GM23338 (cell line): ENCODE measurements around the gene TNFSF12. TPM values are rescaled to one million over a fixed set of nuclear protein-coding genes. Genes with fewer than 3 reads are reported as not detected.

Experiments used
- ATAC-seq: fragments of 200-7000 bp; cut with Tn5 transposase; 3 replicates; pipeline ENCODE4 v1.9.1; 2020
- DNase-seq: peaks from one replicate; pipeline ENCODE4 v3.0.0-alpha.2; 2015; ENCODE audit warnings: low spot score
- H2AFZ ChIP-seq: fragments of 200-600 bp; sonication (generic); 2 replicates; pipeline ENCODE4 v1.8.0; 2016; ENCODE audit warnings: antibody characterized with exemption, mild to moderate bottlenecking, moderate library complexity
- H3F3A ChIP-seq: fragments of 200-600 bp; sonication (generic); replicated peaks from 2 replicates; pipeline ENCODE4 v1.8.0; 2017; ENCODE audit warnings: antibody characterized with exemption, mixed run types, low read depth
- H3K27ac ChIP-seq: fragments of 200-600 bp; sonication (generic); 2 replicates; pipeline ENCODE4 v1.6.1; 2016; ENCODE audit warnings: low read depth
- H3K27me3 ChIP-seq: fragments of 200-600 bp; sonication (generic); 2 replicates; pipeline ENCODE4 v1.8.0; 2016; ENCODE audit warnings: mild to moderate bottlenecking, mixed run types, moderate library complexity; ENCODE audit not compliant: insufficient read depth
- H3K36me3 ChIP-seq: fragments of 200-600 bp; sonication (generic); 2 replicates; pipeline ENCODE4 v1.8.0; 2016; ENCODE audit warnings: mild to moderate bottlenecking; ENCODE audit not compliant: insufficient read depth
- H3K4me1 ChIP-seq: fragments of 200-600 bp; sonication (generic); 2 replicates; pipeline ENCODE4 v1.8.0; 2016; ENCODE audit warnings: mild to moderate bottlenecking, moderate library complexity; ENCODE audit not compliant: insufficient read depth
- H3K4me2 ChIP-seq: fragments of 200-600 bp; sonication (generic); 2 replicates; pipeline ENCODE4 v1.7.1; 2017; ENCODE audit warnings: mixed run types
- H3K4me3 ChIP-seq: fragments of 200-600 bp; sonication (generic); 2 replicates; pipeline ENCODE4 v1.6.1; 2016; ENCODE audit warnings: mixed run types
- H3K79me2 ChIP-seq: fragments of 200-600 bp; sonication (generic); replicated peaks from 2 replicates; pipeline ENCODE4 v1.8.0; 2017; ENCODE audit warnings: mild to moderate bottlenecking; ENCODE audit not compliant: insufficient read depth
- H3K9me2 ChIP-seq: fragments of 200-600 bp; sonication (generic); 2 replicates; pipeline ENCODE4 v1.8.0; 2017; ENCODE audit not compliant: insufficient read depth
- H4K20me1 ChIP-seq: fragments of 200-600 bp; sonication (generic); replicated peaks from 2 replicates; pipeline ENCODE4 v1.8.0; 2017; ENCODE audit warnings: mild to moderate bottlenecking; ENCODE audit not compliant: insufficient read depth
- H3K27ac Mint-ChIP-seq: 2 replicates; pipeline ENCODE4 v1.8.0; 2020; ENCODE audit warnings: inconsistent platforms, mild to moderate bottlenecking, moderate library complexity, mixed read lengths
- H3K27me3 Mint-ChIP-seq: 3 replicates; pipeline ENCODE4 v1.8.0; 2022; ENCODE audit warnings: low read depth, mild to moderate bottlenecking, moderate library complexity, mixed read lengths, inconsistent platforms; ENCODE audit not compliant: insufficient read depth, poor library complexity
- H3K36me3 Mint-ChIP-seq: 3 replicates; pipeline ENCODE4 v1.8.0; 2021; ENCODE audit warnings: low read depth, mild to moderate bottlenecking, inconsistent platforms, moderate library complexity, mixed read lengths
- H3K4me1 Mint-ChIP-seq: 3 replicates; pipeline ENCODE4 v1.8.0; 2020; ENCODE audit warnings: mild to moderate bottlenecking, inconsistent platforms, mixed read lengths
- H3K4me3 Mint-ChIP-seq: 3 replicates; pipeline ENCODE4 v1.8.0; 2021; ENCODE audit warnings: moderate library complexity, mild to moderate bottlenecking, inconsistent platforms, mixed read lengths
- H3K9me3 Mint-ChIP-seq: 3 replicates; pipeline ENCODE4 v1.8.0; 2020; ENCODE audit warnings: moderate library complexity, mild to moderate bottlenecking, inconsistent platforms, mixed read lengths
- ETS1 ChIP-seq: IDR thresholded peaks from 2 replicates; pipeline ENCODE4 v1.6.1; 2016; ENCODE audit warnings: antibody characterized with exemption
- EZH2phosphoT487 ChIP-seq: fragments of 200-600 bp; sonication (generic); IDR thresholded peaks from one replicate; pipeline ENCODE4 v1.8.1; 2018; ENCODE audit warnings: antibody characterized with exemption; ENCODE audit not compliant: unreplicated experiment
- polyA plus RNA-seq: library from polyadenylated mRNA; unstranded; fragments of >200 nt; fragmentation: Nextera tagmentation; extraction: Ambion mirVana; gene quantifications from 2 replicates; pipeline ENCODE4 v1.2.1, GENCODE V29; 2016
- total RNA-seq: library from RNA; depleted of rRNA; stranded (reverse); fragments of >200 nt; shearing (Covaris generic); gene quantifications from 2 replicates; pipeline ENCODE4 v1.2.3, GENCODE V29; 2014
- TF ChIP-seq, protein P1 (sequence below): IDR thresholded peaks from one replicate; pipeline ENCODE4 v1.6.1; 2018; ENCODE audit warnings: antibody characterized with exemption; ENCODE audit not compliant: unreplicated experiment
- TF ChIP-seq, protein P2 (sequence below), 2 experiments: fragments of 200-600 bp in 1 of 2; sonication (generic) in 1 of 2; conservative IDR thresholded peaks; 2 replicates each; pipeline versions ENCODE4 v1.5.1 to v1.6.1; 2016 to 2017; ENCODE audit warnings: antibody characterized with exemption in 2 of 2, low read depth in 2 of 2, mild to moderate bottlenecking in 2 of 2, moderate library complexity in 1 of 2

The TNFSF12 gene
- total and polyA plus RNA-seq, 2 experiments from 2014 or later, result 3.5 to 6.0 TPM

- DNase-seq (no peak), ATAC-seq (no peak)
- Histone ChIP-seq H2AFZ (no peak overlapping the region), H3K4me3 (no peak overlapping the region), H3K4me2 (no peak overlapping the region), H3K4me1 (peaks cover 14% of the 10 kb centered on the region), H3K27me3 (no peaks in the 10 kb centered on the region), H3K79me2 (no peaks in the 10 kb centered on the region), H3F3A (peaks cover 32% of the 10 kb centered on the region), H3K27ac (0 out of 2 replicates have a peak overlapping the region, but pooled peaks have one; percentile 97), H4K20me1 (no peaks in the 10 kb centered on the region; the same call in 1 of the 2 replicates), H3K9me2 (no peaks in the 10 kb centered on the region), H3K36me3 (peaks cover 32% of the 10 kb centered on the region)
- TF ChIP-seq EZH2phosphoT487, result no peak
- TF ChIP-seq, protein P1, sequence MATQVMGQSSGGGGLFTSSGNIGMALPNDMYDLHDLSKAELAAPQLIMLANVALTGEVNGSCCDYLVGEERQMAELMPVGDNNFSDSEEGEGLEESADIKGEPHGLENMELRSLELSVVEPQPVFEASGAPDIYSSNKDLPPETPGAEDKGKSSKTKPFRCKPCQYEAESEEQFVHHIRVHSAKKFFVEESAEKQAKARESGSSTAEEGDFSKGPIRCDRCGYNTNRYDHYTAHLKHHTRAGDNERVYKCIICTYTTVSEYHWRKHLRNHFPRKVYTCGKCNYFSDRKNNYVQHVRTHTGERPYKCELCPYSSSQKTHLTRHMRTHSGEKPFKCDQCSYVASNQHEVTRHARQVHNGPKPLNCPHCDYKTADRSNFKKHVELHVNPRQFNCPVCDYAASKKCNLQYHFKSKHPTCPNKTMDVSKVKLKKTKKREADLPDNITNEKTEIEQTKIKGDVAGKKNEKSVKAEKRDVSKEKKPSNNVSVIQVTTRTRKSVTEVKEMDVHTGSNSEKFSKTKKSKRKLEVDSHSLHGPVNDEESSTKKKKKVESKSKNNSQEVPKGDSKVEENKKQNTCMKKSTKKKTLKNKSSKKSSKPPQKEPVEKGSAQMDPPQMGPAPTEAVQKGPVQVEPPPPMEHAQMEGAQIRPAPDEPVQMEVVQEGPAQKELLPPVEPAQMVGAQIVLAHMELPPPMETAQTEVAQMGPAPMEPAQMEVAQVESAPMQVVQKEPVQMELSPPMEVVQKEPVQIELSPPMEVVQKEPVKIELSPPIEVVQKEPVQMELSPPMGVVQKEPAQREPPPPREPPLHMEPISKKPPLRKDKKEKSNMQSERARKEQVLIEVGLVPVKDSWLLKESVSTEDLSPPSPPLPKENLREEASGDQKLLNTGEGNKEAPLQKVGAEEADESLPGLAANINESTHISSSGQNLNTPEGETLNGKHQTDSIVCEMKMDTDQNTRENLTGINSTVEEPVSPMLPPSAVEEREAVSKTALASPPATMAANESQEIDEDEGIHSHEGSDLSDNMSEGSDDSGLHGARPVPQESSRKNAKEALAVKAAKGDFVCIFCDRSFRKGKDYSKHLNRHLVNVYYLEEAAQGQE, result no peak
- H3K4me3 Mint-ChIP-seq, result no peak overlapping the region
- peaks cover 68% of the 10 kb centered on the region for H3K36me3 Mint-ChIP-seq
- peaks cover 15% of the 10 kb centered on the region for H3K27me3 Mint-ChIP-seq
- peaks cover 29% of the 10 kb centered on the region for H3K4me1 Mint-ChIP-seq
- no peaks in the 10 kb centered on the region for H3K9me3 Mint-ChIP-seq
- H3K27ac Mint-ChIP-seq, result no peak overlapping the region
These were observed 43.7 kb downstream of the TNFSF12 start for GRCh38 chr17:7592422-7593021.

GRCh38 chr17:7593296-7593695, 44.4 kb downstream of the TNFSF12 start:
- Histone ChIP-seq H3K4me2 (no peak overlapping the region), H3K79me2 (no peaks in the 10 kb centered on the region), H3K27me3 (no peaks in the 10 kb centered on the region), H3K4me1 (peaks cover 14% of the 10 kb centered on the region), H4K20me1 (no peaks in the 10 kb centered on the region; the same call in 1 of the 2 replicates), H3K36me3 (peaks cover 32% of the 10 kb centered on the region), H3K9me2 (no peaks in the 10 kb centered on the region), H3K27ac (no peak overlapping the region), H3K4me3 (no peak overlapping the region), H2AFZ (no peak overlapping the region), H3F3A (peaks cover 26% of the 10 kb centered on the region)
- no peak overlapping the region for H3K27ac Mint-ChIP-seq
- no peak overlapping the region for H3K4me3 Mint-ChIP-seq
- ATAC-seq, result no peak
- peaks cover 26% of the 10 kb centered on the region for H3K4me1 Mint-ChIP-seq
- H3K9me3 Mint-ChIP-seq, result no peaks in the 10 kb centered on the region
- H3K27me3 Mint-ChIP-seq, result peaks cover 15% of the 10 kb centered on the region
- peaks cover 65% of the 10 kb centered on the region for H3K36me3 Mint-ChIP-seq
- no peak for DNase-seq
- no peak for TF ChIP-seq ETS1
- TF ChIP-seq, protein P2, sequence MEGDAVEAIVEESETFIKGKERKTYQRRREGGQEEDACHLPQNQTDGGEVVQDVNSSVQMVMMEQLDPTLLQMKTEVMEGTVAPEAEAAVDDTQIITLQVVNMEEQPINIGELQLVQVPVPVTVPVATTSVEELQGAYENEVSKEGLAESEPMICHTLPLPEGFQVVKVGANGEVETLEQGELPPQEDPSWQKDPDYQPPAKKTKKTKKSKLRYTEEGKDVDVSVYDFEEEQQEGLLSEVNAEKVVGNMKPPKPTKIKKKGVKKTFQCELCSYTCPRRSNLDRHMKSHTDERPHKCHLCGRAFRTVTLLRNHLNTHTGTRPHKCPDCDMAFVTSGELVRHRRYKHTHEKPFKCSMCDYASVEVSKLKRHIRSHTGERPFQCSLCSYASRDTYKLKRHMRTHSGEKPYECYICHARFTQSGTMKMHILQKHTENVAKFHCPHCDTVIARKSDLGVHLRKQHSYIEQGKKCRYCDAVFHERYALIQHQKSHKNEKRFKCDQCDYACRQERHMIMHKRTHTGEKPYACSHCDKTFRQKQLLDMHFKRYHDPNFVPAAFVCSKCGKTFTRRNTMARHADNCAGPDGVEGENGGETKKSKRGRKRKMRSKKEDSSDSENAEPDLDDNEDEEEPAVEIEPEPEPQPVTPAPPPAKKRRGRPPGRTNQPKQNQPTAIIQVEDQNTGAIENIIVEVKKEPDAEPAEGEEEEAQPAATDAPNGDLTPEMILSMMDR (conservative IDR thresholded peaks at IDR 0.05; ENCODE audit: low read depth in 2 of 2), result no peak
- no peak for TF ChIP-seq EZH2phosphoT487
- TF ChIP-seq, protein P1, result no peak
